Measurements from ENCODE around the gene DUSP9. TPM values are rescaled to one million over a fixed set of nuclear protein-coding genes. Genes with fewer than 3 reads are reported as not detected.

The DUSP9 gene
- total and polyA plus RNA-seq, 10 of the 15 experiments (the other 5 are each of a cell fraction or from before 2014, with no cell fraction given): 0.10 TPM; not detected in 9

DNA sequence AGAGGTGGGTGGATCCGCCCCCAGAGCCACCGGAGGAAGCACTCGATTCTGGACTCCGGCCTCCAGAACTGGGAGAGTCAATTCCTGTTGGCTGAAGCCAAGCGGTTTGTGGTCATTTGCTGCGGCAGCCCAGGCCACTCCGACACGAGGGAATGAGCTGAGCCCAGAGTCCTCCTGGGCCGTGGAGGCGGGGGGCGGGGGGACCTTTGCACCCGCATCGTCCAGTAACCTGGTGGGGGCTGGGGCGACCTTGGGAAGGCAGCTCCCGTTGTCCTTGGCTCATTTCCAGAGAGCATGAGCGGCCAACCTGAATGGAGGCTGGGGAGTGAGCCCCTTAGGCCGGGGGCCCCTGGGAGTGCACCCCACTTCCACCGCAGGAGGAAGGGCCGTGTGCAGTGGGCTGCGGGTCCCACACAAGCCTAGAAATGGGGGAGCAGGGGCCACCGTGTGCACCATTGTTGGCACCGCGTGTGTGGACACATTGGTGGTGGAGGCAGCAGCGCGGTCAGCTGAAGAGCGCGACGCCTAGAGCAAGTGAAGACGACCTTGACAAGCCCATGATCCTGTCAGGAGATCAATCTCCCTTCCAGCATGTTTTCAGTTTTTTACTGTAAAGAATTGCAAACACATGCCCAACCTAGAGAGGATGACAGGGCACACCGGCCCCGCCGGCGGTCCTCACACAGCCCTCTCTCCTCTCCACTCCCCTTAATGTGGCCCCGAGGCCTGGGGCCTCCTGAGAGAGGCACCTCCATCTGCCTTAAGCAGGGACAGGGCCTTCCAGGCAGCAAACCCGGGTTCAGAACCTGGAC lies 19.9 kb upstream of the DUSP9 start:
- no peak for FAIRE-seq
- Histone ChIP-seq H3K9me3 (replicated peaks; ENCODE audit: control insufficient read depth, insufficient read depth, low read length) (no peaks in the 10 kb centered on the region; the same call in 2 of the 3 replicates), H3K27ac (ENCODE audit: control insufficient read depth, insufficient read depth) (no peak overlapping the region), H3K4me3 (no peak overlapping the region), H3K9ac (ENCODE audit: control insufficient read depth, insufficient read depth, low read length) (no peak overlapping the region), H4K20me1 (ENCODE audit: control insufficient read depth, insufficient read depth) (no peaks in the 10 kb centered on the region), H3K27me3 (replicated peaks in 1 of 2; ENCODE audit: control insufficient read depth in 2 of 2, insufficient read depth in 2 of 2, low read length in 1 of 2) (no peaks in the 10 kb centered on the region; a peak in 3 of 4 replicates), H2AFZ (ENCODE audit: control insufficient read depth, low read depth, low read length) (no peak overlapping the region), H3K4me2 (ENCODE audit: control insufficient read depth, insufficient read depth) (no peak overlapping the region), H3K36me3 (ENCODE audit: control insufficient read depth in 2 of 2, insufficient read depth in 2 of 2, low read length in 1 of 2) (no peaks in the 10 kb centered on the region), H3K4me1 (ENCODE audit: control insufficient read depth, insufficient read depth, low read length) (no peaks in the 10 kb centered on the region), H3K79me2 (ENCODE audit: control insufficient read depth, insufficient read depth, low read length) (no peaks in the 10 kb centered on the region)
- TF ChIP-seq SPI1 (IDR thresholded peaks at IDR 0.05; ENCODE audit: borderline replicate concordance, insufficient read depth, low read depth, low read length) (no peak), RAD51 (IDR thresholded peaks at IDR 0.05) (no peak), MEF2B (IDR thresholded peaks at IDR 0.05; ENCODE audit: partially characterized antibody, poor library complexity, severe bottlenecking) (no peak), SREBF2 (IDR thresholded peaks at IDR 0.05; ENCODE audit: low read length) (no peak), NFYA (IDR thresholded peaks at IDR 0.05; ENCODE audit: borderline replicate concordance, low read depth, low read length) (no peak)
- TF ChIP-seq, protein P1, sequence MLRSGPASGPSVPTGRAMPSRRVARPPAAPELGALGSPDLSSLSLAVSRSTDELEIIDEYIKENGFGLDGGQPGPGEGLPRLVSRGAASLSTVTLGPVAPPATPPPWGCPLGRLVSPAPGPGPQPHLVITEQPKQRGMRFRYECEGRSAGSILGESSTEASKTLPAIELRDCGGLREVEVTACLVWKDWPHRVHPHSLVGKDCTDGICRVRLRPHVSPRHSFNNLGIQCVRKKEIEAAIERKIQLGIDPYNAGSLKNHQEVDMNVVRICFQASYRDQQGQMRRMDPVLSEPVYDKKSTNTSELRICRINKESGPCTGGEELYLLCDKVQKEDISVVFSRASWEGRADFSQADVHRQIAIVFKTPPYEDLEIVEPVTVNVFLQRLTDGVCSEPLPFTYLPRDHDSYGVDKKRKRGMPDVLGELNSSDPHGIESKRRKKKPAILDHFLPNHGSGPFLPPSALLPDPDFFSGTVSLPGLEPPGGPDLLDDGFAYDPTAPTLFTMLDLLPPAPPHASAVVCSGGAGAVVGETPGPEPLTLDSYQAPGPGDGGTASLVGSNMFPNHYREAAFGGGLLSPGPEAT (IDR thresholded peaks at IDR 0.05; ENCODE audit: low read depth): no peak
- TF ChIP-seq, protein P2, sequence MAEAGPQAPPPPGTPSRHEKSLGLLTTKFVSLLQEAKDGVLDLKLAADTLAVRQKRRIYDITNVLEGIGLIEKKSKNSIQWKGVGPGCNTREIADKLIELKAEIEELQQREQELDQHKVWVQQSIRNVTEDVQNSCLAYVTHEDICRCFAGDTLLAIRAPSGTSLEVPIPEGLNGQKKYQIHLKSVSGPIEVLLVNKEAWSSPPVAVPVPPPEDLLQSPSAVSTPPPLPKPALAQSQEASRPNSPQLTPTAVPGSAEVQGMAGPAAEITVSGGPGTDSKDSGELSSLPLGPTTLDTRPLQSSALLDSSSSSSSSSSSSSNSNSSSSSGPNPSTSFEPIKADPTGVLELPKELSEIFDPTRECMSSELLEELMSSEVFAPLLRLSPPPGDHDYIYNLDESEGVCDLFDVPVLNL (IDR thresholded peaks at IDR 0.05; ENCODE audit: low read depth, low read length): no peak
- TF ChIP-seq, protein P3, sequence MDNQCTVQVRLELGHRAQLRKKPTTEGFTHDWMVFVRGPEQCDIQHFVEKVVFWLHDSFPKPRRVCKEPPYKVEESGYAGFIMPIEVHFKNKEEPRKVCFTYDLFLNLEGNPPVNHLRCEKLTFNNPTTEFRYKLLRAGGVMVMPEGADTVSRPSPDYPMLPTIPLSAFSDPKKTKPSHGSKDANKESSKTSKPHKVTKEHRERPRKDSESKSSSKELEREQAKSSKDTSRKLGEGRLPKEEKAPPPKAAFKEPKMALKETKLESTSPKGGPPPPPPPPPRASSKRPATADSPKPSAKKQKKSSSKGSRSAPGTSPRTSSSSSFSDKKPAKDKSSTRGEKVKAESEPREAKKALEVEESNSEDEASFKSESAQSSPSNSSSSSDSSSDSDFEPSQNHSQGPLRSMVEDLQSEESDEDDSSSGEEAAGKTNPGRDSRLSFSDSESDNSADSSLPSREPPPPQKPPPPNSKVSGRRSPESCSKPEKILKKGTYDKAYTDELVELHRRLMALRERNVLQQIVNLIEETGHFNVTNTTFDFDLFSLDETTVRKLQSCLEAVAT (IDR thresholded peaks at IDR 0.05): no peak
- TF ChIP-seq, protein P4, sequence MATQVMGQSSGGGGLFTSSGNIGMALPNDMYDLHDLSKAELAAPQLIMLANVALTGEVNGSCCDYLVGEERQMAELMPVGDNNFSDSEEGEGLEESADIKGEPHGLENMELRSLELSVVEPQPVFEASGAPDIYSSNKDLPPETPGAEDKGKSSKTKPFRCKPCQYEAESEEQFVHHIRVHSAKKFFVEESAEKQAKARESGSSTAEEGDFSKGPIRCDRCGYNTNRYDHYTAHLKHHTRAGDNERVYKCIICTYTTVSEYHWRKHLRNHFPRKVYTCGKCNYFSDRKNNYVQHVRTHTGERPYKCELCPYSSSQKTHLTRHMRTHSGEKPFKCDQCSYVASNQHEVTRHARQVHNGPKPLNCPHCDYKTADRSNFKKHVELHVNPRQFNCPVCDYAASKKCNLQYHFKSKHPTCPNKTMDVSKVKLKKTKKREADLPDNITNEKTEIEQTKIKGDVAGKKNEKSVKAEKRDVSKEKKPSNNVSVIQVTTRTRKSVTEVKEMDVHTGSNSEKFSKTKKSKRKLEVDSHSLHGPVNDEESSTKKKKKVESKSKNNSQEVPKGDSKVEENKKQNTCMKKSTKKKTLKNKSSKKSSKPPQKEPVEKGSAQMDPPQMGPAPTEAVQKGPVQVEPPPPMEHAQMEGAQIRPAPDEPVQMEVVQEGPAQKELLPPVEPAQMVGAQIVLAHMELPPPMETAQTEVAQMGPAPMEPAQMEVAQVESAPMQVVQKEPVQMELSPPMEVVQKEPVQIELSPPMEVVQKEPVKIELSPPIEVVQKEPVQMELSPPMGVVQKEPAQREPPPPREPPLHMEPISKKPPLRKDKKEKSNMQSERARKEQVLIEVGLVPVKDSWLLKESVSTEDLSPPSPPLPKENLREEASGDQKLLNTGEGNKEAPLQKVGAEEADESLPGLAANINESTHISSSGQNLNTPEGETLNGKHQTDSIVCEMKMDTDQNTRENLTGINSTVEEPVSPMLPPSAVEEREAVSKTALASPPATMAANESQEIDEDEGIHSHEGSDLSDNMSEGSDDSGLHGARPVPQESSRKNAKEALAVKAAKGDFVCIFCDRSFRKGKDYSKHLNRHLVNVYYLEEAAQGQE (IDR thresholded peaks at IDR 0.05; ENCODE audit: low read depth, low read length): no peak
- BruUV-seq (replicated peaks): no TSS peak
- DNase-seq (ENCODE audit: low read depth, low spot score): no peak
- CTCF ChIA-PET: no interaction called here
- POLR2A ChIA-PET: no interaction called here
- 54% methylated on average over 27 of the region's 35 CpGs for WGBS (ENCODE audit: insufficient coverage, insufficient replicate concordance, low lambda C conversion rate, missing lambda C conversion rate)
- in situ Hi-C loops (cut with MboI): no loop called here
- intact Hi-C loops (cut with micrococcal nuclease; ENCODE audit: unreplicated experiment): no loop called here
- SMC1A ChIA-PET (ENCODE audit: uncharacterized antibody, unreplicated experiment): no interaction called here
- no peak for ATAC-seq
- RAD21 ChIA-PET (ENCODE audit: unreplicated experiment): no interaction called here

Measured in GM12878 (cell line).